HTR-8/SVneo (cell line): Measurements from ENCODE around the gene RABAC1.
"Not testable (repeated sequence)": the region's sequence is repeated elsewhere in the genome, so short reads cannot be mapped to it uniquely, and the experiment has no call there.

Experiments used
- DNase-seq: peaks from one replicate; pipeline ENCODE4 v3.0.0; 2011; ENCODE audit warnings: low spot score, mixed read lengths; ENCODE audit not compliant: insufficient read length
- FAIRE-seq: peaks from 2 replicates; lab custom pipeline; 2011; peaks lifted over from hg19 to GRCh38; lab: Jason Lieb, UNC

RABAC1 gene

DNA sequence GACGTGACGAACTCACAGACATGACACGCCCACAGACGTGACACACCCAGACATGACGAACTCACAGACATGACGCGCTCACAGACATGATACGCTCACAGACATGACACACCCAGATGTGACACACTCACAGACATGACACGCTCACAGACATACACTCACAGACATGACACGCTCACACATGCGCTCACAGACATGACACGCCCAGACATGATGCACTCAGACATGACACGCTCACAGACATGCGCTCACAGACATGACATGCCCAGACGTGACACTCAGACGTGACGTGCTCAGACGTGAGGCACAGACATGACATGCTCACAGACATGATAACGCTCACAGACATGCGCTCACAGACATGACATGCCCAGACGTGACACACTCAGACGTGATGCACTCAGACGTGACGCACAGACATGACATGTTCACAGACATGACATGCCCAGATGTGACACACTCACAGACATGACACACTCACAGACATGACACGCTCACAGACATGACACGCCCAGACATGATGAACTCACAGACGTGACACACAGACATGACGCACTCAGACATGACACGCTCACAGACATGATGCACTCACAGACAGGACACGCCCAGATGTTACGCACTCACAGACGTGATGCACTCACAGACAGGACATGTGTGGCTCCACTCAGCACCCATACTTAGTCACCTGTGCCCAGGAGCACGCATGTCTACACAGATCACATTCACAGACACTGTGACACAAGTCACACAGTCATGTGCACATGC, 39.0 kb downstream of the RABAC1 start:
- no peak for DNase-seq
- FAIRE-seq: peak; percentile 97

GRCh38 chr19:41918653-41919244, 40.4 kb downstream of the RABAC1 start:
- FAIRE-seq: no peak
- no peak for DNase-seq

DNA sequence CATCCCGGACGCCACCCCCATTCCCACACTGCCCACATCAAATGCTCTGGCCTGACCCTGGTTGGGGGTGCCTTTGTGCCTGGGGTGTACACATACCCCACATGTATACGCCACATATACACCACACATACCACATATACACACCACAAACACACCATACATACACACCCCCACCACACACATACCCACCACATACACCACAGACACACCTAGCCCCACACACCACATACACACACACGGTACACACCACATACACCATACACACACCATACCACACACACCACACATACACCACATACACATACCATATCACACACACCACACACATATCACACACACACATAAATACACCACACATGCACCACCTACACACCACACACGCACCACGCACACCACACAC, 41.0 kb downstream of the RABAC1 start:
- DNase-seq (no peak), FAIRE-seq (no peak)

DNA sequence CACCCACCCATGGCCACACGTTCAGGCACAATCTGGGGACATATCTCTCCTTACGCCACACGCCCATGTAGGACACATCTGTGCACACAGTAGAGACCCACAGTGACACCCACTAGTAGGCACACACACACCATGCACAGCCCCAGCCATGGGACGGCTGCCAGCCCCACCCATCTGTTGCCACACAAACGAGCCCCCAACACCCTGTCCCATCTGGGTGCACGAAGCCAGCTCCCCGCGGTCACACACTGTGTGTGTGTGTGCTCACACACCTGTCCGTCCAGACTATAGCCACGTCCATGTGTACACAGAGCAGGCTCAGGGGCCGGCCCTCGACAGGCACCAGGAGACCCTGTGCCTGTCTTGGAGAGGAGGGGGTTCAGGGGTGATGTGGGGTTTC, 41.4 kb downstream of the RABAC1 start:
- FAIRE-seq (peak; percentile 38), DNase-seq (no peak)

- DNase-seq: no peak
- FAIRE-seq: peak; percentile 85
These were observed 43.2 kb downstream of the RABAC1 start for GRCh38 chr19:41915776-41916414.

- FAIRE-seq: no peak
These were observed 43.9 kb downstream of the RABAC1 start for GRCh38 chr19:41915021-41915775.

DNA sequence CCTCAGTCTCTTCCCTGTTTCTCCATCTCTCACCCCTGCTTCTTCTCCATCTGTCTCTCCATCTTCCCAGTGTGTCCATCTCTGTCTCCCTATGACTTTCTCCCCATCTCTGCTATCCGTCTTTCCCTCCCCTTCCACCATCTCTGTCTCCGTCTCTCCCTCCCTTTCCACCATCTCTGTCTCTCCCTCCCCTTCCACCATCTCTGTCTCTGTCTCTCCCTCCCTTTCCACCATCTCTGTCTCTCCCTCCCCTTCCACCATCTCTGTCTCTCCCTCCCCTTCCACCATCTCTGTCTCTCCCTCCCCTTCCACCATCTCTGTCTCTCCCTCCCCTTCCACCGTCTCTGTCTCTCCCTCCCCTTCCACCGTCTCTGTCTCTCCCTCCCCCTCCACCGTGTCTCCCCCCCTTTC, 44.7 kb downstream of the RABAC1 start:
- not testable (repeated sequence) for FAIRE-seq, DNase-seq

More at GRCh38 chr19:41915021-41915775, 43.9 kb downstream of the RABAC1 start:
- DNase-seq: no peak

DNA sequence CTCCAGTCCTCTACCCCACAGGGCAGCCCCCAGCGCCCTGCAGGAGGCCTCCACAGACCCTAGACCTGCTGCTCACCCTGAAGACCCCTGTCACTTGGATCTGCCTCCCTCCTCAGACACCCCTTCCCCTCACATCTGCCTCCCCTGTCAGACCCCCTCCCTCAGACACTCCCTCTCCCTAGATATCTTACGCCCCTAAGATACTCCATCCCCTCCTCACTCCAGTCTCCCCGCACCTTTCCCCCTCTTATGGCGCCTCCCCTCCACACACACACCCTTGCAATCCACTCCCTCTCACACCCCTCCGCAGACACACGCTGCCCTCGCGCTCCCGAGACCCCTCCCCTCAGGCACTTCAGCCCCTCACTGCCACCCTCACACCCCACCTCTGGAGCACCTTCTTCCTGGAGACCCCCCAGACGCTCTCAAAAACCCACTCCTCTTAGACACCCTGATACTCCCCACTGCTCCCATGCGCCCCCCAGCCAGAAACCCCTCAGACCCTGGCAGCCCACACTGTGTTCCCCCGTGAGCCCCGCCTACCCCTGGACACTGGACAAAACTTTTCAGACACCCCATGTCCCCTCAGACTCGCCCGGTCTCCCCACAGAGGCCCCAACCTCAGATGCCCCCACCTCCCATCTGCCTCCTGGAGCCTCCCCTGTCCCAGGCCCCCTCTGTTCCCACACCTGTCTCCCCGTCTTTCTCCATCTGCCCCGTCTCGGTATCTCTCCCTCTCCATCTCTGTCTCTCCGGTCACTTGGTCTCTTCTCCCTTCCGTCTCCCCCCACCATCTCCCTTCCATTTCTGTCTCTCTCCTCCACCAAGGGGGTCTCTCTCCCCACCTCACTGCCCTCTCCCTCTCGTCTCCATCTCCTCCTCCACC, 45.3 kb downstream of the RABAC1 start:
- FAIRE-seq (no peak), DNase-seq (no peak)

GRCh38 chr19:41912899-41913537, 46.1 kb downstream of the RABAC1 start:
- DNase-seq (no peak), FAIRE-seq (no peak)

- FAIRE-seq: no peak
These were observed 47.0 kb downstream of the RABAC1 start for GRCh38 chr19:41911889-41912731.

GRCh38 chr19:41910992-41911888, 47.9 kb downstream of the RABAC1 start:
- FAIRE-seq (no peak), DNase-seq (no peak)

More at GRCh38 chr19:41911889-41912731, 47.0 kb downstream of the RABAC1 start:
- no peak for DNase-seq

- FAIRE-seq: peak; percentile 80
These were observed 48.7 kb downstream of the RABAC1 start for GRCh38 chr19:41910240-41910991.

GRCh38 chr19:41909706-41910105, 49.4 kb downstream of the RABAC1 start:
- FAIRE-seq (no peak), DNase-seq (no peak)

More at GRCh38 chr19:41910240-41910991, 48.7 kb downstream of the RABAC1 start:
- DNase-seq: no peak

- FAIRE-seq (no peak), DNase-seq (no peak)
These were observed 50.2 kb downstream of the RABAC1 start for GRCh38 chr19:41908724-41909464.

DNA sequence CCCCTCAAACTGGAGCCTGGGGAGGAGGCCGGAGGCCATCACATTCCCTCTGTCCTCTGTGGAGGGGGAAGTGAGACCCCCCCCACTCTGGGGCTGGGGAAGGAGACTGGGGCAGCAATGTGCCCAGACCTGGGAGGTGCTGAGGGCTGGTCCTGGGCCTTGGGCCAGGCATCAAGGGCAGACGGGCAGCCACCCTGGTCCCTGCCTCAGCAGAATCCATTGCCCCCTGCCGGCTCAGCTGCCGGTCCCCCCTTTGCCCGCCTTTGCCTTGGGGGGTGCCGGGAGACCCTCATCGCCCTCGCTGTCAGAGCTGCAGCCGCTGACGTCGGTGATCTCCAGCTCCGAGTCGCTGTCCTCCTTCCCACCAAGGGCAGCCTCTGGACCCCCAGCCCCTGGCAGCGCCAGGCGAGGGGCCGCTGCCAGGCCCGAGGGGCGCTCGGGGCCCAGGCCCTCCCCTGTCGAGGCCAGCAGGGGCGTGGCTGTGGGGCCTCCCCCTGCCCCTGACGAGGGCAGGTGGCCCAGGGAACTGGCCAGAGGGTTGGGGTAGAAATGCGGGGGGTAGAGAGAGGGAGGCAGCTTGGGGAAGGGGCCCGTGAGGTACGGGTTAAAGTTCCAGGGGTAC, 51.0 kb downstream of the RABAC1 start:
- no peak for DNase-seq
- no peak for FAIRE-seq
